Bone marrow (tissue), 2 donors: Measurements from ENCODE around the gene TKT.
"Not testable (repeated sequence)": the region's sequence is repeated elsewhere in the genome, so short reads cannot be mapped to it uniquely, and the experiment has no call there.

Source experiments
- DNase-seq, 2 donors: peaks; one replicate each; lab custom pipeline; 2025; lab: John Stamatoyannopoulos, UW

TKT gene

DNA sequence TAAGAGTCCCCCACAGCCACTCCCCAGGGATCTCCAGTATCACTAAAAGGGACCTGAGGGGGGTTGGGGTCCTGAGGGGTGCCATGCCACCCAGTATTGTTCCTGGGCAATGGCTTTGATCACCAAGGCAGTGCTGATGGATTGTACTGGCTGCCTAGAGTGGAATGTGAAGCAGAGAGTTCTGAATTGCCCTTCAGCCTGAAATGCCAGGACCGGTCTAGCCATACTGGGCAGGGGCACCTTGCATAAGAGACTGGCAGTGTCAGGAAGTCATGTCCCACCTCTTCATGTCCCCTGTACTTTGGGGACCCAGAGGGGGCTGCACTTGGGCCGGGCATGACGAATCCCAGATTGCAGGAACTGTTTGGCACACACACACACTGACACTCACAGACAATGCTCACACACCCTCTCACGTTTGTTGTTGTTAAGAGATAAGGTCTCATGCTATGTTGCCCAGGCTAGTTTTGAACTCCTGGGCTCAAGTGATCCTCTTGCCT is 4.5 kb upstream of the TKT start:
- DNase-seq: no peak

GRCh38 chr3:53259427-53260259 is 3.8 kb upstream of the TKT start:
- DNase-seq: no peak

GRCh38 chr3:53258600-53259426 is 3.0 kb upstream of the TKT start:
- DNase-seq: no peak

- no peak for DNase-seq
These were observed 1.6 kb upstream of the TKT start for GRCh38 chr3:53257465-53257864.

DNA sequence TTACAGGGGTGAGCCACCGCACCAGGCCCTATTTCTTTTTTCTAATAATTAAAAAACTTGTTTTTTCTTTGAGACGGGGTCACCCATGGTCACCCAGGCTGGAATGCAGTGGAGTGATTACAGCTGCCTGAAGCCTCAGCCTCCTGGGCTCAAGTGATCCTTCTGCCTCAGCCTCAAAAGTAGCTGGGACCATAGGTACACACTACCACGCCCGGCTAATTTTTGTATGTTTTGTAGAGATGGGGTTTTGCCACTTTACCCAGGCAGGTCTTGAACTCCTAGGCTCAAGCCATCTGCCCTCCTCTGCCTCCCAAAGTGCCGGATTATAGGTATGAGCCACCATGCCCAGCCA is 858 bp upstream of the TKT start:
- no peak for DNase-seq

DNA sequence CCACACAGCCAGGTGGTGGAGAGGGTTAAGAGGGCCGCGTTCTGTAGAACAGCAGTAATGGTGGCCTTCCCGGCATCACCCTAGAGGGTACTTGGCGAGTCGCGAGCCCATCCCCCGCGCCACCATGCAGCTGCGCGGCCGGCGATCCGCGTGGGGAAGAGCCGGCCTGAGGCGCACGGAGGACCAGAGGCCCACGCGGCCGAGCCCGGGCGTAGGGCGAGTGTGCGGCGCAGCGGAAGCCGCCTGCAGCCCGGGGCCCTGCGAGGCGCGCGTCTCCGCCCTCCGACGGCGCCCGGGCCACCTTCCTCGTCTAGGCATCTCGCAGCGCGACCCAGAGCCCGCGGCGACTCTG is 423 bp downstream of the TKT start:
- no peak for DNase-seq

DNA sequence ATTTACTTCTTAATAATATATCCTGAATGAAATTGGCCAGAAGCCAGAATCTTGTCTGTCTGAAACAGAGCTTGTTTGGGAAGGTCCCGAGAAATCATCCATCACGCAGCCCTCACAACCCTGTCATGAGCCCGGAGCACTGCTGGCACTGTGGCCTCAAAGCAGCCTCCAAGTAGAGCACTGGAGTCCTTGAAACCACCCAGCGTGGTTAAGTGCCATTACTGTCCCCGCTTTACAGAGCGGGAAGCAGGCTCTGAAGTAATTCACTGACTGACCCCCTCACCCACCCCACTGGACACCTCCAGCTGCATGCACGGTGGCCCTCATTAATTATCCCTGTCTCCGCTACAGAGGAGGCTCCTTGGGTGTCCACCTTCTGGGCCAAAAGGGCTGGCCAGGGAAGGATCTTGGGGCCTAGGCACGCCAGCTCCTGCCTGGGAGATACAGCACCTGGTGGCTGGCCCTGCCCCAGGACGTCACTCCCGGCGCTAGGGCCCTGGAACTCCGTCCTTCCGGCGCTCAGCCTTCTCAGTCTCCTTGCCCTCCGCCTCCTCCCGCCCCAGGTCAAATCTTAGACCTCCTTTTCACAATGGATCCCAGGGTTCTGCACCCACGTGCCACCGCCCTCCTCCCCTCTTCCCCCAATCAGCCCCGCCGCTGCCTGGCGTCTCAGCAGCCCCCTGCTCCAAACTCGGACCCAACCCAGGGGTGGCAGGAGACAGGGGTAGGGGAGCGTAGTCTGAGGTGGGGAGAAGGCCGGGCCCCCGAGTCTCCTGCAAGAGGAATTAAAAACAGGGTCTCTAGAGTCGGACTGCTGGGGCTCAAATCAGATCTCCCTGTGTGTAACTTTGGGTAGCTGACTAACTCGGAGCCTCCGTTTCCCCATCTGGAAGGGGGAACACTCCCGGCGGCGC is 1.1 kb downstream of the TKT start:
- DNase-seq: peak in 1 of 2 donors; percentile 13

- DNase-seq: no peak
These were observed 1.9 kb downstream of the TKT start for GRCh38 chr3:53253707-53254508.

- DNase-seq: not testable (repeated sequence)
These were observed 2.9 kb downstream of the TKT start for GRCh38 chr3:53252947-53253322.

- peak; percentile 7 to 47 for DNase-seq
These were observed 3.5 kb downstream of the TKT start for GRCh38 chr3:53252096-53252946.

DNA sequence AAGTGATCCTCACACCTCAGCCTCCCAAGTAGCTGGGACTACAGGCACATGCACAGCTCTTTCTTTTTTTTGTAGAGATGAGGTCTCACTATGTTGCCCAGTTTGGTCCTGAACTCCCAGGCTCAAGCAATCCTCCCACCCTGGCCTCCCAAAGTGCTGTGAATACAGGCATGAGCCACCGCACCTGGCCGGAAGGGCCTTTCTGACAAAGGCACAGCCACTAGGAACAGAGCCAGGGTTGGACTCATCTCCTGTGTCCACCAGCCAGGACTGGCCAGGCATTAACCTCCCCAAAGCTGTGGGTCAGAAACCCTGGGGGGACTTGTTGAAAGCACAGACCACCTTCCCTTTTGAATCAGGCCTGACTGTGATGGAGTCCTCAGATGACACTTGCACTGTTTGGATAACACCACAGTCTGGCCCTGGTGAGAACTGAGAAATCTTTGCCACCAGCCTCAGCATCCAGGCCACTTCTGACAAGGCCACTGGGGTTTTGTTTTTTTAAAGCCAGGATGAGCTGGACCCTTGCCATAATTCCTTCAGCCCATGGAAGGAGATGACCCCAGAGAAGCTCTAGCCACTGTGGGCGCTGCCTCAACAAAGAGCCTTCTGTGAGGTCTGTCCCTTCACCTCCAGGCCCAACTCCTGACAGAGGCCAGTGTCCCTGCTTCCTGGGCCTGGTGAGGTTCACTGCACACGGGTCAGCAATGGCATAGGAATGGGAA is 4.8 kb downstream of the TKT start:
- DNase-seq: no peak

DNA sequence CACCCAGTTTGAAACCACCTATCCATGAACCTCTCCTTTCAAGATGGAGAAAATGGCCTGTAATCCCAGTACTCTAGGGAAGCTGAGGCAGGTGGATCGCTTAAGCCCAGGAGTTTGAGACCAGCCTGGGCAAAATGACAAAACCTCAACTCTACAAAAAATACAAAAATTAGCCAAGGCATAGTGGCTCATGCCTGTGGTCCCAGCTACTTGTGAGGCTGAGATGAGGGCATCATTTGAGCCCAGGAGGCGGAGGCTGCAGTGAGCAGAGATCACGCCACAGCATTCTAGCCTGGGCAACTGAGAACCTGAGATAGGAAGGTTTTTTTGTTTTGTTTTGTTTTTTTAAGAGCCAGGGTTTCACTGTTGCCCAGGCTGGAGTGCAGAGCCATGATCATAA is 5.4 kb downstream of the TKT start:
- DNase-seq: no peak

GRCh38 chr3:53248161-53248560 is 7.7 kb downstream of the TKT start:
- DNase-seq: no peak

DNA sequence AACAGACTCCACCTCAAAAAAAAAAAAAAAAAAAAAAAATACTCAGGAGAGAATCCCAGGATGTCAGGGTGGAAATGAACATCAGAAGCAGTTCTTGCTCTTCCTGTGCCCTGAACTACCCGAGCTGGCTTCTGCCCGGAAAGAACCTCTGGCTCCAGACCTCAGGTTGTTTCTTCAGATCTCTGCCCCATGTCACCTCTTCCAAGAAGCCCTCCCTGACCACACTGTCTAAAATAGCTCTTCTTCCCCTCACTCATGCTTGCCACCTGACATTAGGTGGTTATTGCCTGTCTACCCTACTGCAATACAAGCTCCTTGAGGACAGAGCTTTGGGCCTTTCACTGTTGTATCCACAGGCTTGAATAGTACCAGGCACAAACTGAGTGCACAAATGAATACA is 8.2 kb downstream of the TKT start:
- DNase-seq: no peak

- DNase-seq: no peak
These were observed 11.6 kb downstream of the TKT start for GRCh38 chr3:53244271-53244670.

DNA sequence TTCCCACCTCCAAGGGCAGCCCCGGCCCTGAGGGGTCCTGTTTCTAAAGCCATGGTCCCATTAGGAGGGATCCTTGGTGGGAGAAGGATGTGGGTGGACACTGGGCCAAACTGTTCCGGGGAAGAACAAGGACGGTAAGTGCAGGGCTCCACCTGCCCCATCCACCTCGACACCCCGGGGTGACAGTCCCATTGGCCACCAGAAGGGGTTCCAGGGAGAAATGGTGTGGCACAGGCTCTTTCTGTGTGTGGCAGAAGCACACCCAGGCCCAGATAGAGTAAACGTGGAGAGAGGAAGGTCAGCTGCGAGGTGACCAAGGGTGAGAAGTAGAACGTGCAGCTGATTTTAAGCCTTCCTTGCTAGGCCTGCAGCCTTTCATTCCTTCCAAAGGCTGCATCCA is 12.0 kb downstream of the TKT start:
- DNase-seq: no peak

- DNase-seq: no peak
These were observed 12.7 kb downstream of the TKT start for GRCh38 chr3:53243165-53243564.

DNA sequence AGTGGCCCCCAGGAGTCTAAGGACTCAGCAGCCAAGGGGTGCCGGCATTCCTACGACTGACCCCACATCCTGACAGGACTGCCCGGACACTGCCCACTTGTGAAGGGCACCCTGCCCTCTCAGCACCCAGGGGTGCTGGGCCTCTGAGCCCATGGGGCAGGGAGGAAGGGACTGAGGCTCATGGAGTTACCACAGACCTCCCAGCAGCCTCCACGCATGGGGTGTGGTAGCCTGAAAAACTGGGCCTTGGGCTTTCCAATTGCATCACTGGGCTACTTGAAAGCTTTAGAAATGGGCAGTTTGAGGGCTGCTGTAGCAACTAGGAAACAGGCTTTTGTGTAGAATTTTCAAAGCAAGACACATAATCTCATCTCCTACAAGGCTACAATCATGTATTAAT is 13.2 kb downstream of the TKT start:
- DNase-seq: no peak

GRCh38 chr3:53242155-53242554 is 13.7 kb downstream of the TKT start:
- DNase-seq: no peak
